Activated CD8-positive, alpha-beta T cell treated with anti-CD3 and anti-CD28 coated beads, Interleukin-2, amount 10 ng/mL, durations not matched to agents 7 days and 5 days (primary cell): Measurements from ENCODE around the gene STC2. TPM values are rescaled to one million over a fixed set of nuclear protein-coding genes. Genes with fewer than 3 reads are reported as not detected.

Source experiments
- ATAC-seq: fragments of 150-1000 bp; cut with Tn5 transposase; one replicate; pipeline ENCODE4 v1.10.0; 2021; ENCODE audit warnings: moderate library complexity
- CTCF ChIA-PET: fragments of 350-600 bp; sonication (Branson Sonifier 250); formaldehyde crosslinking; loops from one replicate; lab custom pipeline; 2021; ENCODE audit warnings: antibody characterized with exemption; lab: Charles Lee
- POLR2A ChIA-PET: fragments of 350-600 bp; sonication (Branson Sonifier 250); formaldehyde crosslinking; loops from one replicate; lab custom pipeline; 2021; ENCODE audit warnings: antibody characterized with exemption; lab: Charles Lee
- DNase-seq: peaks from one replicate; pipeline ENCODE4 v3.0.0-alpha.2; 2020
- H3K27ac Mint-ChIP-seq: one replicate; pipeline ENCODE4 v1.8.0; 2021; ENCODE audit warnings: mild to moderate bottlenecking, mixed read lengths
- H3K27me3 Mint-ChIP-seq: one replicate; pipeline ENCODE4 v1.8.0; 2021; ENCODE audit warnings: low read depth, mixed read lengths
- H3K36me3 Mint-ChIP-seq: one replicate; pipeline ENCODE4 v1.8.0; 2021; ENCODE audit warnings: low read depth, mixed read lengths
- H3K4me1 Mint-ChIP-seq: one replicate; pipeline ENCODE4 v1.8.0; 2021; ENCODE audit warnings: low read depth, mixed read lengths
- H3K4me3 Mint-ChIP-seq: one replicate; pipeline ENCODE4 v1.8.0; 2021; ENCODE audit warnings: mild to moderate bottlenecking, mixed read lengths
- H3K9me3 Mint-ChIP-seq: one replicate; pipeline ENCODE4 v1.8.0; 2022; ENCODE audit warnings: mixed read lengths; ENCODE audit not compliant: insufficient read depth
- total RNA-seq, 2 experiments: library from RNA; stranded (reverse); gene quantifications; one replicate each; pipeline ENCODE4 v1.2.3, GENCODE V29; 2021

Gene STC2
- total RNA-seq, 2 experiments from 2014 or later: 14.8 to 16.6 TPM

DNA sequence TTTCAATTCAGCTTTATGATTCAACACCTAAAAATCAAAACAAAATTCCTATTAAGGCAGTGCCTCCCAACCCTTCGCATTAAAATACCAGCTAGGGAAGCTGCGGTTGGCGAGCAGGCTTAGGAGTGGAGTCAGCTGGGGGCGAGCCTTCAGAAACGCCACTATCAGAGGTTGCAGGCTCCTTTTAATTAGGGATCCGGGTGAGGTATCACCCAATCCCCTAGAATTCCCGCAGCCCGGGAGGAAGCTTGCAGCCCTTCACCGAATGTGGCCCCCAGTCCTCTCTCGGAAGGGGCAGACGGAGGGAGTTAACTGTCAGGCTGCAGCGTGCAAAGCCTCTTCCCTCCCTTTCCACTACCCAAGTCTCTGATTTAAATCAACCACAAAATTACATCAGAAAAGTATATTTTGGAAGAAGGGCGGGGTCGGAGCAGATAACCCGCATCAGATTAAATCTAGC, 1.7 kb downstream of the STC2 start:
- ChIA-PET CTCF (interaction anchor here (8.5 kb wide), 1 partner anchor 33 kb away, joined by 155 read pairs; no protein-coding TSS in a partner anchor), POLR2A (interaction anchor here (0.6 kb wide), 1 partner anchor 31 kb away, joined by 6 read pairs; no protein-coding TSS in a partner anchor)
- H3K9me3 Mint-ChIP-seq: no peaks in the 10 kb centered on the region
- peak overlapping the region; percentile 89 for H3K4me3 Mint-ChIP-seq
- H3K4me1 Mint-ChIP-seq: peaks cover 59% of the 10 kb centered on the region
- H3K36me3 Mint-ChIP-seq: peaks cover 58% of the 10 kb centered on the region
- H3K27ac Mint-ChIP-seq: peak overlapping the region; percentile 65
- H3K27me3 Mint-ChIP-seq: peaks cover 11% of the 10 kb centered on the region
- no peak for ATAC-seq
- no peak for DNase-seq

GRCh38 chr5:173325091-173325698, 3.0 kb downstream of the STC2 start:
- peaks cover 11% of the 10 kb centered on the region for H3K27me3 Mint-ChIP-seq
- peak overlapping the region; percentile 60 for H3K4me3 Mint-ChIP-seq
- no peak for DNase-seq
- ChIA-PET CTCF (interaction anchor here (1.2 kb wide), 1 partner anchor 31 kb away, joined by 3 read pairs; no protein-coding TSS in a partner anchor), POLR2A (no interaction called here)
- no peak overlapping the region for H3K27ac Mint-ChIP-seq
- H3K36me3 Mint-ChIP-seq: peaks cover 69% of the 10 kb centered on the region
- H3K4me1 Mint-ChIP-seq: peaks cover 47% of the 10 kb centered on the region
- ATAC-seq: no peak
- no peaks in the 10 kb centered on the region for H3K9me3 Mint-ChIP-seq

GRCh38 chr5:173324115-173325001, 3.9 kb downstream of the STC2 start:
- H3K27me3 Mint-ChIP-seq: peaks cover 11% of the 10 kb centered on the region
- no peaks in the 10 kb centered on the region for H3K9me3 Mint-ChIP-seq
- peaks cover 74% of the 10 kb centered on the region for H3K36me3 Mint-ChIP-seq
- H3K4me1 Mint-ChIP-seq: peaks cover 46% of the 10 kb centered on the region
- POLR2A ChIA-PET: no interaction called here
- H3K4me3 Mint-ChIP-seq: peak overlapping the region; percentile 4
- ATAC-seq (no peak), DNase-seq (no peak)
- CTCF ChIA-PET: interaction anchor here (1.2 kb wide), 1 partner anchor 31 kb away, joined by 3 read pairs; no protein-coding TSS in a partner anchor
- no peak overlapping the region for H3K27ac Mint-ChIP-seq

- Mint-ChIP-seq H3K4me1 (peaks cover 40% of the 10 kb centered on the region), H3K4me3 (no peak overlapping the region), H3K36me3 (peaks cover 72% of the 10 kb centered on the region), H3K27me3 (peaks cover 9% of the 10 kb centered on the region), H3K9me3 (no peaks in the 10 kb centered on the region), H3K27ac (no peak overlapping the region)
- ATAC-seq: no peak
- ChIA-PET POLR2A (no interaction called here), CTCF (no interaction called here)
- DNase-seq: no peak
These were observed 4.5 kb downstream of the STC2 start for GRCh38 chr5:173323799-173324114.

GRCh38 chr5:173323106-173323798, 5.0 kb downstream of the STC2 start:
- POLR2A ChIA-PET: no interaction called here
- H3K4me3 Mint-ChIP-seq: no peak overlapping the region
- DNase-seq (no peak), ATAC-seq (no peak)
- H3K9me3 Mint-ChIP-seq: no peaks in the 10 kb centered on the region
- CTCF ChIA-PET: interaction anchor here (3.3 kb wide), 1 partner anchor 8 kb away, joined by 14 read pairs; no protein-coding TSS in a partner anchor
- no peak overlapping the region for H3K27ac Mint-ChIP-seq
- H3K27me3 Mint-ChIP-seq: peaks cover 9% of the 10 kb centered on the region
- peaks cover 35% of the 10 kb centered on the region for H3K4me1 Mint-ChIP-seq
- H3K36me3 Mint-ChIP-seq: peaks cover 74% of the 10 kb centered on the region

GRCh38 chr5:173321886-173322285, 6.3 kb downstream of the STC2 start:
- no peak for DNase-seq
- H3K9me3 Mint-ChIP-seq: no peaks in the 10 kb centered on the region
- no peak overlapping the region for H3K27ac Mint-ChIP-seq
- peaks cover 76% of the 10 kb centered on the region for H3K36me3 Mint-ChIP-seq
- ATAC-seq: no peak
- no peak overlapping the region for H3K4me3 Mint-ChIP-seq
- POLR2A ChIA-PET: no interaction called here
- H3K27me3 Mint-ChIP-seq: peaks cover 4% of the 10 kb centered on the region
- CTCF ChIA-PET: interaction anchor here (1.9 to 3.3 kb wide), 2 partner anchors 10 to 28 kb away, joined by 9 to 14 read pairs; no protein-coding TSS in a partner anchor
- peaks cover 30% of the 10 kb centered on the region for H3K4me1 Mint-ChIP-seq

DNA sequence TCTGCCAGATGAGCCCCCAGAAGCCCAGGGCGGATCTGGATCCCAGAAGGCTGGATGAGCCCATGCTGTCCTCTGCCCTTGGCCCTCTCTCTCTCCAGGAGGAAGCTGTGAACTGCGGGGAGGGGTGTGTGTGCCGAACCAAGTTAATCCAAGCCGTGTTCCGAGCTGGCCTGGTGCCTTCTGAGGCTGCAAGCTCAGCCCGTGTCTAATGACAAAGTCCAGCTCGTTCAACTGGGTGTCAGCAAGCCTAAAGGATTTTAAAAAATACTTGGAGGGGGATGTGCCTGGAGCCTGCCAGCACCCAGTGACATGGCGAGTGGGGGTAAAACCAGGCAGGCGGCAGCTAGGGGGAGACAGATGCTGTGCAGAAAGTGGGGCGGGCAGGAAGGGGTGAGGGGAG, 8.0 kb downstream of the STC2 start:
- POLR2A ChIA-PET: interaction anchor here (1.1 kb wide), 1 partner anchor 11 kb away, joined by 3 read pairs; no protein-coding TSS in a partner anchor
- no peak for DNase-seq
- no peak for ATAC-seq
- CTCF ChIA-PET: interaction anchor here (3.3 kb wide), 1 partner anchor 11 kb away, joined by 14 read pairs; no protein-coding TSS in a partner anchor
- H3K4me3 Mint-ChIP-seq: no peak overlapping the region
- peaks cover 69% of the 10 kb centered on the region for H3K36me3 Mint-ChIP-seq
- H3K27me3 Mint-ChIP-seq: no peaks in the 10 kb centered on the region
- H3K4me1 Mint-ChIP-seq: peaks cover 16% of the 10 kb centered on the region
- no peak overlapping the region for H3K27ac Mint-ChIP-seq
- H3K9me3 Mint-ChIP-seq: no peaks in the 10 kb centered on the region

GRCh38 chr5:173319646-173320045, 8.6 kb downstream of the STC2 start:
- ATAC-seq: no peak
- no peak overlapping the region for H3K4me3 Mint-ChIP-seq
- H3K36me3 Mint-ChIP-seq: peaks cover 63% of the 10 kb centered on the region
- H3K9me3 Mint-ChIP-seq: no peaks in the 10 kb centered on the region
- POLR2A ChIA-PET: interaction anchor here (1.1 kb wide), 1 partner anchor 11 kb away, joined by 3 read pairs; no protein-coding TSS in a partner anchor
- H3K4me1 Mint-ChIP-seq: peaks cover 10% of the 10 kb centered on the region
- no peak for DNase-seq
- H3K27me3 Mint-ChIP-seq: no peaks in the 10 kb centered on the region
- CTCF ChIA-PET: interaction anchor here (3.3 kb wide), 1 partner anchor 12 kb away, joined by 14 read pairs; no protein-coding TSS in a partner anchor
- no peak overlapping the region for H3K27ac Mint-ChIP-seq

DNA sequence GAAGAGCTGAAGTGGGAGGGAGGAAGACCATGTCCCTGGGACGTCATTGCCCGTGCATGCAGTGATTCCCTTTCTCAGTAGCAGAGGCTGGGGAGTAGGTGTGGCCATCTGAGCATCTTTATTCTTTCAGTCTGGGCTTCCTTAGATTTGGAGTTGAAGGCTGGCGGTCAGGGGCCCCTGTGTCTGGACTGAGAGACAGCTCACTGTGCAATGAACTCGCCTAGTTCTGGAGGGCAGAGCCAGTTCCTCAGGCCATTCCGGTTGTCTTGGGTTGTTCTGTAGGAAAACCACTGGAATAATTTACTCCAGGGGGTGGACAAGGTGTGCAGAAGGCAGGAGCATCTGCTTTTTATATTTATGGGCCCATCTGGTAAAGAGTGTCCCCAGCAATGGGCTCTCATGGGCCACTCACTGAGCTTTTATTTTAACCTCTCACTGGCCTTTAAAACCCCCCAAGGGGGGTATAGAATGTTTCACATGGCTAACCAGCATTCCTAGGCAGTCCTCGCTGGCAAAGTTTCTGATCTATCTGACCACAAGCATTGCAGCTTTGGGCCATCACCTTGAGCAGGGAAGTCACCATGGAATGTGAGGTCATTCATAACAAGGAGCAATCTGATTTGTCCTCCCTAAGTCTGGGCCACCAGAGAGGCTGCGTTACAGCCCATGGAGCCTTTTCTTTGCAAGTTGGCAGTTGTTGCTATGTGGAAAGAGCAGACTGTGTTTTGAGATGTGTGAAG, 9.2 kb downstream of the STC2 start:
- ChIA-PET POLR2A (no interaction called here), CTCF (no interaction called here)
- Mint-ChIP-seq H3K27ac (no peak overlapping the region), H3K4me1 (peaks cover 4% of the 10 kb centered on the region), H3K27me3 (no peaks in the 10 kb centered on the region), H3K4me3 (no peak overlapping the region), H3K36me3 (peaks cover 57% of the 10 kb centered on the region), H3K9me3 (no peaks in the 10 kb centered on the region)
- ATAC-seq: no peak
- no peak for DNase-seq

DNA sequence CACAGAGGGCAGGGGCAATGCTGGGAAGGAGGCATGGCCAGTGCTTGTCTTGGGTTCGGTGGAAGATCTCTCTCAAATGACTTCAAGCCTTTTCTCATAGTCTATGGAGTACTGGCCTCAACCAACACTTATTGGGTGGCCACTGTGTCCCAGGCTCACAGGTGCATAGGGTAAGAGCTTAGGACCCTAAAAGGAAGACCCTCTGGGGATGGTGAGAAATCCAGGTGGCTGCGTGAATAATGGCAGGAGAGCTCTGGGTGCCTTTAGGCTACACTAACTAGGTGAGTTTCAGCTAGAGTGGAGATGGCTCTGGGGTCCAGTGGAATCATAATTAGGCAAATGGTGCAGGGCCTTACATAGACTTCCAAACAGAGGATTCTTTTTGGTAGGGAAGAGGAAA, 9.9 kb downstream of the STC2 start:
- Mint-ChIP-seq H3K9me3 (no peaks in the 10 kb centered on the region), H3K27ac (no peak overlapping the region), H3K36me3 (peaks cover 50% of the 10 kb centered on the region), H3K4me1 (no peaks in the 10 kb centered on the region), H3K27me3 (peaks cover 2% of the 10 kb centered on the region), H3K4me3 (no peak overlapping the region)
- ATAC-seq: no peak
- POLR2A ChIA-PET: no interaction called here
- DNase-seq: no peak
- CTCF ChIA-PET: interaction anchor here (4.4 kb wide), 1 partner anchor 24 kb away, joined by 20 read pairs; no protein-coding TSS in a partner anchor

GRCh38 chr5:173317852-173318251, 10.4 kb downstream of the STC2 start:
- DNase-seq (no peak), ATAC-seq (no peak)
- H3K4me1 Mint-ChIP-seq: no peaks in the 10 kb centered on the region
- peaks cover 2% of the 10 kb centered on the region for H3K27me3 Mint-ChIP-seq
- H3K9me3 Mint-ChIP-seq: no peaks in the 10 kb centered on the region
- peaks cover 46% of the 10 kb centered on the region for H3K36me3 Mint-ChIP-seq
- H3K4me3 Mint-ChIP-seq: no peak overlapping the region
- no peak overlapping the region for H3K27ac Mint-ChIP-seq
- ChIA-PET CTCF (interaction anchor here (4.4 kb wide), 1 partner anchor 24 kb away, joined by 20 read pairs; no protein-coding TSS in a partner anchor), POLR2A (no interaction called here)
